Ishikawa (cell line): ENCODE measurements around the gene DPYD.

Experiments
- CEBPB ChIP-seq: IDR thresholded peaks from 2 replicates; pipeline ENCODE4 v1.6.1; 2012
- CREB1 ChIP-seq: IDR thresholded peaks from 2 replicates; pipeline ENCODE4 v1.6.1; 2012; ENCODE audit warnings: low read depth
- NFIC ChIP-seq: IDR thresholded peaks from 2 replicates; pipeline ENCODE4 v1.6.1; 2012
- YY1 ChIP-seq: IDR thresholded peaks from 2 replicates; pipeline ENCODE4 v1.6.1; 2012; ENCODE audit warnings: low read depth

DNA sequence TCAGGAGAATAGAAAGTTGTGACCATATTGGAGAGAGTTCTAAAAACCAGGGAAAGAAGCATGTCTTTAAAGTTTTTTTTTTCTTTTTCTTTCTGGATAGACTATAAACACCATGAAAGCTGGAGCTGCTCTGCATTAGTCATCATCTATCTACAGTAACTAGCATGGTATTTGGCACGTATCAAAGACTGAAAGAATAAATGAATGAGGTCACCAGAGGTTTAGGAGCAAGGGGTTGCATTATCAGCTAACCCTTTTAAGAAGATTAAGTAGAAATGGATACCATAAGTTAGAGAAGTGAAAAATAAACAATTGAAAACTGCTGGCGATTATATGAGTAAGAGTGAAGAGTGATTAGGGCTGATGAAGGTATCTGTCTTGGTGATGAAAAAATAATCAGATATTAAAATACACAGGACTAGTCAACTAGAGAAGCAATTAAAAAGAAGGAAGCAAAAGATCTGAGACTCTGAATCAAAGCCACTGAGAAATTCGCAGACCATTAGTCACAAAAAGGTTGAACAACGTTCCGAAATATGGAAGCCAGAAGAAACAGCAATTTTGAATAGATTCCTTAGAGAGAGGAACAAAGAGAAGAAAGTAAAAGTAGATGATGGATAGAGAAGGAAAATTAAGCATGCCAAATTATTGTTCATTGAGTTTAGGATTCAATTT lies 536.4 kb downstream of the DPYD start:
- no peak for TF ChIP-seq CREB1
- no peak for TF ChIP-seq YY1
- no peak for TF ChIP-seq NFIC
- TF ChIP-seq CEBPB, result no peak
